Fibroblast of lung (primary cell): Measurements from ENCODE around the gene REC8. TPM values are rescaled to one million over a fixed set of nuclear protein-coding genes. Genes with fewer than 3 reads are reported as not detected.

Experiments
- DNase-seq, 2 donors: peaks; one replicate each; pipeline versions ENCODE4 v3.0.0 to v3.0.0-alpha.2; 2010; ENCODE audit warnings: low read depth in 2 of 2
- H2AFZ ChIP-seq: 2 replicates; pipeline ENCODE4 v1.5.1; 2012; ENCODE audit warnings: low read length, control low read depth, inconsistent platforms
- H3K27ac ChIP-seq: 2 replicates; pipeline ENCODE4 v1.5.1; 2011; ENCODE audit warnings: low read length, control low read depth; ENCODE audit not compliant: insufficient read depth
- H3K27me3 ChIP-seq: 2 replicates; pipeline ENCODE4 v1.5.1; 2011; ENCODE audit warnings: mild to moderate bottlenecking, low read length; ENCODE audit not compliant: control insufficient read depth, insufficient read depth
- H3K36me3 ChIP-seq: 2 replicates; pipeline ENCODE4 v1.5.1; 2011; ENCODE audit warnings: low read length; ENCODE audit not compliant: control insufficient read depth, insufficient read depth
- H3K4me1 ChIP-seq: 2 replicates; pipeline ENCODE4 v1.5.1; 2011; ENCODE audit warnings: low read length; ENCODE audit not compliant: control insufficient read depth, insufficient read depth; ENCODE audit errors: extremely low read depth
- H3K4me2 ChIP-seq: 2 replicates; pipeline ENCODE4 v1.5.1; 2011; ENCODE audit warnings: low read length, control low read depth; ENCODE audit not compliant: insufficient read depth; ENCODE audit errors: extremely low read depth
- H3K4me3 ChIP-seq, 4 experiments: fragments of 200-600 bp in 1 of 4; sonication (generic) in 1 of 4; replicated peaks in 1 of 4; 2 replicates each; pipeline ENCODE4 v1.5.1; 2011 to 2016; ENCODE audit warnings: low read length in 4 of 4, low read depth in 3 of 4, mild to moderate bottlenecking in 3 of 4, control low read depth in 2 of 4, inconsistent platforms in 1 of 4, mixed read lengths in 1 of 4; ENCODE audit not compliant: insufficient read depth in 1 of 4; ENCODE audit errors: control extremely low read depth in 1 of 4
- H3K79me2 ChIP-seq: 2 replicates; pipeline ENCODE4 v1.5.1; 2012; ENCODE audit warnings: mild to moderate bottlenecking, low read length, inconsistent platforms; ENCODE audit not compliant: control insufficient read depth, insufficient read depth
- H3K9ac ChIP-seq: 2 replicates; pipeline ENCODE4 v1.5.1; 2011; ENCODE audit warnings: mild to moderate bottlenecking, low read length, control low read depth; ENCODE audit not compliant: insufficient read depth
- H3K9me3 ChIP-seq: 2 replicates; pipeline ENCODE4 v1.5.1; 2012; ENCODE audit warnings: low read depth, low read length; ENCODE audit not compliant: control insufficient read depth, insufficient read depth
- H4K20me1 ChIP-seq: 2 replicates; pipeline ENCODE4 v1.5.1; 2011; ENCODE audit warnings: low read length; ENCODE audit not compliant: control insufficient read depth, insufficient read depth; ENCODE audit errors: extremely low read depth
- CTCF ChIP-seq, 2 donors: IDR thresholded peaks in 1 of 2; conservative IDR thresholded peaks in 1 of 2; 1 replicate in 1 of 2; 2 replicates in 1 of 2; pipeline ENCODE4 v1.5.1; 2011 to 2012; ENCODE audit warnings: low read length in 2 of 2, control low read depth in 1 of 2, inconsistent platforms in 1 of 2, low read depth in 1 of 2, mild to moderate bottlenecking in 1 of 2
- EZH2 ChIP-seq: IDR thresholded peaks from 2 replicates; pipeline ENCODE4 v1.5.1; 2012; ENCODE audit warnings: low read length, control low read depth, mild to moderate bottlenecking; ENCODE audit errors: missing control alignments
- polyA plus RNA-seq, 2 donors: library from polyadenylated mRNA; depleted of rRNA in 1 of 2; stranded (reverse) in 1 of 2; unstranded in 1 of 2; fragments of >200 nt; gene quantifications; 2 replicates each; pipeline ENCODE4 v1.2.1, GENCODE V29; 2011 to 2012; ENCODE audit warnings: missing spikeins in 1 of 2
- total RNA-seq: library from RNA; depleted of rRNA; stranded (reverse); fragments of >200 nt; gene quantifications from 2 replicates; pipeline ENCODE4 v1.2.1, GENCODE V29; 2014

The REC8 gene
- total and polyA plus RNA-seq, 2 donors (not counting 1 experiment from before 2014, with no cell fraction given): 1.8 to 2.2 TPM

DNA sequence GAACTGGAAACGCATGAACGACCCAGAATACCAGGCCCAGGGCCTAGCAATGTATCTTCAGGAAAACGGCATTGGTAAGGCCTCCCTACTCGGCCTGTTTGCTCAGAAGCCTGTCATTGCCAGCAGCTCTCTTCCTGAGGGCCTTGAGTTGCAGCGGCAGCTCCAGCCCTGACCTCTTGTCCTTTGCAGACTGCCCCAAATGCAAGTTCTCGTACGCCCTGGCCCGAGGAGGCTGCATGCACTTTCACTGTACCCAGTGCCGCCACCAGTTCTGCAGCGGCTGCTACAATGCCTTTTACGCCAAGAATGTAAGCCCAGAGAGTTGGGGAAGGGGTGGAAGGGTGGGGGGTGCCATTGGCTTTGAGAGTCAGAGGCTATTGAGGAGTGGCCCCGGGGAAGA is 14.5 kb upstream of the REC8 start:
- Histone ChIP-seq H3K4me2 (no peak overlapping the region), H3K9ac (no peak overlapping the region), H2AFZ (no peak overlapping the region), H3K9me3 (no peaks in the 10 kb centered on the region), H3K27me3 (no peaks in the 10 kb centered on the region), H3K4me1 (peaks cover 9% of the 10 kb centered on the region), H3K27ac (no peak overlapping the region), H3K36me3 (peaks cover 19% of the 10 kb centered on the region), H3K4me3 (no peak overlapping the region), H3K79me2 (peaks cover 12% of the 10 kb centered on the region), H4K20me1 (no peaks in the 10 kb centered on the region)
- no peak for DNase-seq
- TF ChIP-seq CTCF (conservative IDR thresholded peaks at IDR 0.05 in 1 of 2, IDR thresholded peaks at IDR 0.05 in 1 of 2; ENCODE audit: low read depth in 1 of 2, low read length in 2 of 2) (no peak), EZH2 (no peak)

GRCh38 chr14:24159777-24160498 is 11.9 kb upstream of the REC8 start:
- no peak overlapping the region for H3K9ac ChIP-seq
- peaks cover 10% of the 10 kb centered on the region for H3K4me1 ChIP-seq
- no peak for DNase-seq
- peaks cover 19% of the 10 kb centered on the region for H3K79me2 ChIP-seq
- H3K27me3 ChIP-seq: no peaks in the 10 kb centered on the region
- H4K20me1 ChIP-seq: no peaks in the 10 kb centered on the region
- no peak overlapping the region for H3K4me3 ChIP-seq
- TF ChIP-seq EZH2: no peak
- TF ChIP-seq CTCF (conservative IDR thresholded peaks at IDR 0.05 in 1 of 2, IDR thresholded peaks at IDR 0.05 in 1 of 2; ENCODE audit: low read depth in 1 of 2, low read length in 2 of 2): no peak
- no peaks in the 10 kb centered on the region for H3K9me3 ChIP-seq
- H3K27ac ChIP-seq: no peak overlapping the region
- no peak overlapping the region for H3K4me2 ChIP-seq
- no peak overlapping the region for H2AFZ ChIP-seq
- H3K36me3 ChIP-seq: peaks cover 36% of the 10 kb centered on the region

DNA sequence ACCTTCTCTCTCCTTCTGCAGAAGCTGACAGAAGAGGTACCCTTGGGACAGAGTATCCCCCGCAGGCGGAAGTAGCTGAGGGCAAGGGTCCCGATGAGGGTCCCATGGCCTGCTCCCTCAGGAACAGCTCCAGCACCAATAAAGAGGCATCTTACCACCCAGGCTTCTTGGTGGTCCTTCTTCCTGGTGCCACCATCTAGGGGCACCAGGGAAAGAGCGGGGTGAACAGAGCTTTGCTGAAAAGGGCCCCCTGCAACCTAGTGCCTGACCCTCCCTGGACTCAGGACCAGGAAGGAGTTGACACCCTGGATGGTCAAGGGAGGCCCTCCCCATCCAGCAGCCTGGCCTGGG is 11.4 kb upstream of the REC8 start:
- peaks cover 40% of the 10 kb centered on the region for H3K36me3 ChIP-seq

More for the DNA sequence above, 11.4 kb upstream of the REC8 start:
- Histone ChIP-seq H3K9ac (no peak overlapping the region), H3K4me3 (no peak overlapping the region), H2AFZ (no peak overlapping the region), H3K79me2 (peaks cover 19% of the 10 kb centered on the region), H3K27me3 (no peaks in the 10 kb centered on the region), H3K4me2 (no peak overlapping the region), H4K20me1 (no peaks in the 10 kb centered on the region), H3K9me3 (no peaks in the 10 kb centered on the region), H3K4me1 (peaks cover 10% of the 10 kb centered on the region), H3K27ac (peak overlapping the region; percentile 91)
- DNase-seq: no peak
- no peak for TF ChIP-seq CTCF (conservative IDR thresholded peaks at IDR 0.05 in 1 of 2, IDR thresholded peaks at IDR 0.05 in 1 of 2; ENCODE audit: low read depth in 1 of 2, low read length in 2 of 2)
- TF ChIP-seq EZH2: no peak
